GM18861 (cell line): ENCODE measurements around the gene PABPC1L.

Source experiments
- ATAC-seq: cut with Tn5 transposase; IDR thresholded peaks from one replicate; pipeline ENCODE4 v1.9.1; 2021; ENCODE audit not compliant: unreplicated experiment

PABPC1L gene

GRCh38 chr20:44900231-44900854, 9.5 kb upstream of the PABPC1L start:
- no peak for ATAC-seq

DNA sequence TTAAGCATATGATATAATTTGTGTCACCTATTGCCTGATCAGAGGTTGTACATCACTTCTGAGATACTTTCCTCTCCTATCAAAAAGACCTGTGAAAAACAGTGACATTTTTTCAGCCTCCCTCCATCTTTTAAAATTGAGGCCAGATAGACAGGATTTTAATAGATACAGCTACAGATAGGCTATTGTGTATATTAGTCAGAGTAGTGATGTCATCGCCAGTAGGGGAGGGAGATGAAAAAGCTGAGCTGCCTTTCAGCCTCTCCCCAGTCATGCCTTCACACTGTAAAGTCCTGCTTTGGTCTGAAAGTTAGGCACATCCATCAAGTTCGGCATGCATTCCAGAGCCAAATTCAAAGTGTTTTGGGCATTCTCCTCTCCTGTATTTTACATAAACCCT, 7.9 kb upstream of the PABPC1L start:
- no peak for ATAC-seq

DNA sequence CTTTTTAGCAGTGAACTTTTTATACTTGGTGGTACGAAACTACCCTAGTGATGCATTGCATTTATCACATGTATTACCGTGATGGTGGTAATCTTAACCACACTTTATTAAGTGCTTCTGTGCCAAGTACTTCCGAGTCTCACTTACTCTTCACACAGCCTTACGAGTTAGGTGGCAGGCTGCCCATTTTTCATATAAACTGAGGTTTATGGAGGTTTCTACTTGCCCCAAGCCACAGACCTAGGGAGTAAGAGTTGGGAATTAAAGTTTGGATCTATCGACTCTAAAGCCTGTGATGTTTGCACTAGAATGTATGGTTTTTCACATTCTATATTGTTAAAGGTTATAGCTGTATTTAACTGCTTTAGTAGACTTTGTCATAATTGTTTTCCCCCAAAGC, 5.5 kb upstream of the PABPC1L start:
- ATAC-seq: no peak

- no peak for ATAC-seq
These were observed 631 bp upstream of the PABPC1L start for GRCh38 chr20:44908987-44909871.

DNA sequence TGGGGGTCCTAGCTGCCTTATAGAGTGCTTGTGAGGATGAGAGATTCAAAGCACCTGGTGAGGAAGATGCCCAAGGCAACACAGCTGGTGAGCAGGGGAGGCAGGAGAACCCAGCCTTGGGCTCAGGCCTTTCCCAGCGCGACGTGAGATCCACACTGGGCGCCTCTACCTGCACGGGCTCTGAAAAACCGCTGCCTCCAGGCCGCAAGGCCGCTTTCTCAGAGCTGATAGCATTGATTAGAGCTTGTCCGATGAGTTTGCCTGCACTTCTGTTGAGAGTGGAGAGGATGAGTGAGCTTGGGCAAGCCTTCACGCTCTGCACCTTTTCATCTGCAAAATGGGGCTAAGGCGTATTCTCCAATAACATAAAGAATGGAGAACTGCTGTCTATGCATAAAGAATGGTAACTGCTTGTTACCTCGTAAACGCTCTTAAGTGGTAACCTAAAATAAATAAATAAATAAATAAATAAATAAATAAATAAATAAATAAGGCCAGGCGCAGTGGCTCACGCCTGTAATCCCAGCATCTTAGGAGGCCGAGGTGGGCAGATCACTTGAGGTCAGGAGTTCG, 916 bp downstream of the PABPC1L start:
- no peak for ATAC-seq

- no peak for ATAC-seq
These were observed 1.5 kb downstream of the PABPC1L start for GRCh38 chr20:44911264-44911921.

DNA sequence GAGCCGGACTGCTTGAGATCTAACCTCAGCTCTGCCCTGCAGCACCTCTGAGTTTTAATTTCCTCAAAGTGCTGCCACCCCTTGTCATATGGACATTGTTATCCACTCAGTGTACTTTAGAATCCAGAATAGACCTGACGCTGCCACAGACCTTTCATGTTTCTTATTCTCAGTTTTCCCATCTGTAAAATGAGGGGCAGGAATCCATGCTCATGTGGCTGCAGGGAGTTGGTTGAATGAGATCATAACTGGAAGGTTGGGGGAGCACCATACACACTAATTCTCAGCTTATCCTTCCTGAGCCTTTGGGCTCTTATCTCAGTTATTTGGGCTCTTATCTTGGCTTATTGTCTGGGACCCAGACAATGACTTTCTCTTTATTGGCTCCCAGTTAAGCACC, 2.3 kb downstream of the PABPC1L start:
- ATAC-seq: no peak

GRCh38 chr20:44914924-44915323, 5.1 kb downstream of the PABPC1L start:
- ATAC-seq: no peak

- no peak for ATAC-seq
These were observed 6.7 kb downstream of the PABPC1L start for GRCh38 chr20:44916586-44916985.

- ATAC-seq: no peak
These were observed 7.5 kb downstream of the PABPC1L start for GRCh38 chr20:44917399-44917798.

DNA sequence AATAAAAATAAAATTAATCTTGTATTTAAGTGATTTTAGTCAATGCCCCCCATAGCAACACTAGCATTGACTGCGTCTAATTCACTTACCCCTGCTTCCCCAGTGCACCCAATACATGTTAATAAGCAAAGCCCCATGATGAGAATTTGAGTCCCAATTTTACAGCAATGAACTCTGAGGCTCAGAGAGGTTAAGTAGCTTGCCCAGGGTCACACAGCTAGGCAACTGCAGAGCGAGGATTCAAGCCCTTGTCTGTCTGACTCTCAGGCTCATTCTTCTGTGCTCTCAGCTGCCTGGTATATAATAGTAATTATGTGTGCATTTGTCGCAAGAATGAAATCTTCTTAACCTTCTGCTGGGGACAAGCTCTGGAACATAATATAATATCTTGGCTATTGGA, 8.5 kb downstream of the PABPC1L start:
- no peak for ATAC-seq

- ATAC-seq: no peak
These were observed 8.9 kb downstream of the PABPC1L start for GRCh38 chr20:44918761-44919160.

DNA sequence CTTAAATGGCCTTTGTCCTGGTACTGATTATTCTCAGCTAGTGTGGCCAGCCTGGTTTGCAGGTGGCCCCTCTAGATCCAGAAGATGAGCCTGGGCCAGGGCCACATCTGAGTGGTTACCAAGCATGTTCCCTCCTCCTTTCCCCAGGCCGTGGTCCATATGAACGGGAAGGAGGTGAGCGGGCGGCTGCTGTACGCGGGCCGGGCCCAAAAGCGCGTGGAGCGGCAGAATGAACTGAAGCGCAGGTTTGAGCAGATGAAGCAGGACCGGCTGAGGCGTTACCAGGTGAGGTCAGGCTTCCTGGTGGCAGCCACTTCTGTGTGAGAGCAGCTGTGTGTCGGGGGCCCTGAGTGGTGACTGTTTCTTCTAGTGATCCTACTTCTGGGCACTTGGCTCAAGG, 11.6 kb downstream of the PABPC1L start:
- no peak for ATAC-seq

GRCh38 chr20:44924541-44924940, 14.7 kb downstream of the PABPC1L start:
- no peak for ATAC-seq

DNA sequence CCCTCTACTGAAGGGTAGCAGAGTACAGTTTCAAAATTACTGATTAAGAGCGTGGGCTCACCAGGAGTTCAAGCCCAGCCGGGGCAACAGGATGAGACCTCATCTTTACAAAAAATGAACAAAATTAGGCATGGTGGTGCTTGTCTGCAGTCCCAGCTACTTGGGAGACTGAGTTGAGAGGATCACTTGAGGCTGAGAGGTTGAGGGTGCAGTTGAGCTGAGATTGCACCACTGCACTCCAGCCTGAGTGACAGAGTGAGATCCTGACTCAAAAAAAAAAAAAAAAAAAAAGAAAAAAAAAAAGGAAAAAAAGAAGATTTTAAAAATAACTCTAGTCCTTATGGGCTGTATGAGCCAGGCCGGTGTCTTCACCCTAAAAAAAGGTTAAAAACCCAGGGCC, 18.7 kb downstream of the PABPC1L start:
- ATAC-seq: no peak

DNA sequence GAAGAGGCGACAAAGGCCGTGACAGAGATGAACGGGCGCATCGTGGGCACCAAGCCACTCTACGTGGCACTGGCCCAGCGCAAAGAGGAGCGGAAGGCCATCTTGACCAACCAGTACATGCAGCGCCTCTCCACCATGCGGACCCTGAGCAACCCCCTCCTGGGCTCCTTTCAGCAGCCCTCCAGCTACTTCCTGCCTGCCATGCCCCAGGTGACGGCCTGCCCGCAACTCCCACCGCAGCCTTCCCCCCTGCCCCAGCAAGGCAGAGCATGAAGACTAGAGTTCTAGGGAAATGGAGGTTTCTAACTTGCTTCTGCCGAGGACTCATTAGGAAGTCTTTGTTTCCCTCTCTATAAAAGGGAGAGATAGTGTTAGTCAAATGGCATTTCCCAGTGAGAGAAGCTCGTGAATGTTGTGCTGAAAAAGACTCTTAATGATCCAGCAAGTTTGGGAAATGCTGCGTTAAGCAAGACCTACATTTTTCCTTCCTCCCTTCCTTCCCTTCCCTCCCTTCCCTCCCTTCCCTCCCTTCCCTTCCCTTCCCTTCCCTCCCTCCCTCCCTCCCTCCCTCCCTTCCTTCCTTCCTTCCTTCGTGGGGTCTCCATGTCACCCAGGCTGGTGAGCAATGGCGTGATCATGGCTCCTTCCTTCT, 20.8 kb downstream of the PABPC1L start:
- no peak for ATAC-seq

DNA sequence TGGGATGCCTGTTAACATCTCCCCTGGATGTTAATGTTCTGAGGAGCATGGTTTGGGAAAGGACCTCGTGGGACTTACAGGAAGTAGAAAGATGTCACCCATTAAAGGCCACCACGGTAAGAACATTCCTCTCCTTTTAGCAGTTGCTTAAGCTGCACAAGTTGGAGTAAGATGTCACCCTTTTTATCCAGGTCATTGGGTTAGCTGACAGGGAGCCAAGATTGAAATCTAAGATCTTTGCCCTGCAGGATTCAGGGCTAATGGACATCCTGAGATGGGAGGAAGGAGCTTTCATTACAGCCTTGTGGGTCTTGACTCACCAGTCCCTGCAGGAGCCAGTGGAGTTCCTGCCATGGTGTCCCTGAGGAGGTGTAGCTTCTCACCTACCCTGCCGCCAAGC, 22.1 kb downstream of the PABPC1L start:
- no peak for ATAC-seq

DNA sequence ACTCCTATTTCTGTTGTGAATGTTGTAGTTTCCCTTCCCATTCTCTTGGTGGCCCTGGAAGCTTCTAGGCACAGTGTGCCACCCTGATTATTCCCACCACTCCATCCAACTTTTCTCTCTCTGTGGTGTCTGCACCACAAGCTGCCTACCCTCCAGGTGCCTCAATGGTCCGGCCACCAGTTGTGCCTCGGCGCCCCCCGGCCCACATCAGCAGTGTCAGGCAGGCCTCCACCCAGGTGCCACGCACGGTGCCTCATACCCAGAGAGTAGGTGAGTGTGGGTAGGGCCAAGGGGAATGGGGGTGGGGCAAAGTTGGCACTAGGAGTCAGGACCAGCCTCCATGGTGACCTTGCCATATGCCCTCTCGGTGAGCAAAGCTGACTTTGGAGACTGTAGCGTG, 23.1 kb downstream of the PABPC1L start:
- ATAC-seq: no peak

DNA sequence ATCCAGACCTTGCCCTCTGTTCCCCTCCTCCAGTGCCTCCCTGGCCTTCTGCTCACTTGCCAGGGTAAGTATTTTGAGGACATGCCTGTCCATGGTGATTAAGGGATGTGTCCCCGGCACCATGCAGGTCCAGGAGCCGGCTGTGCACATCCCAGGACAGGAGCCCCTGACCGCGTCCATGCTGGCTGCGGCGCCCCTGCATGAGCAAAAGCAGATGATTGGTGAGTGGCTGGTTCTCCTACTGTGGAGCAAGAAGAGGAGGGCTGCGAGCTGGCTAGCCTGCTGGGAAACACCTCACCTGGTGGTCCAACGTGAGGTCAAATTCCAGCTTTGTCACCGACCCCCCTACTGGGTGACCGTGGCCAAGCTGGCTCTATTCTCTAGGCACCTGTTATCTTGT, 26.6 kb downstream of the PABPC1L start:
- ATAC-seq: no peak

DNA sequence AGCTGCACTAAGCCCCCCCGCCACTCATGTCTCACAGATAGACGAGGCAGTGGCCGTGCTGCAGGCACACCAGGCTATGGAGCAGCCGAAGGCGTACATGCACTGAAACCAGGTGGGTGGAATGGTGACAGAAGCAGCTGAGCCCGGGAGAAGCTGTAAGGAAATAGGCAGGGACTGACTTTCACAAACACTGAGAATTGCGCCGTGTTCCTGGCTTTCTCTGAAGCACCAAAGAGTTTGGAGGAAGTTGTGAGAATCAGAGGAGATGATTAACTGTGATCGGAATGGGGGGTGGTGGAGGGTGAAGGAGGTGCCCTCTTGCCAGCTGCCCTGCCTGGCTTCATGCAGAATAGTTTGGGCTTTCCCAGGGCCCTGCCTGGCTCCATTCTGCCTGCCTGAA, 28.8 kb downstream of the PABPC1L start:
- no peak for ATAC-seq

- ATAC-seq: no peak
These were observed 31.3 kb downstream of the PABPC1L start for GRCh38 chr20:44941120-44941691.
